NCI-H1417 treated with DMSO at 0.1 percent for 48 hours (cell line): ENCODE measurements around the gene UBAP1L.
"Not testable (repeated sequence)": the region's sequence is repeated elsewhere in the genome, so short reads cannot be mapped to it uniquely, and the experiment has no call there.

Experiments
- DNase-seq: peaks from one replicate; lab custom pipeline; 2025; lab: John Stamatoyannopoulos, UW

UBAP1L gene

DNA sequence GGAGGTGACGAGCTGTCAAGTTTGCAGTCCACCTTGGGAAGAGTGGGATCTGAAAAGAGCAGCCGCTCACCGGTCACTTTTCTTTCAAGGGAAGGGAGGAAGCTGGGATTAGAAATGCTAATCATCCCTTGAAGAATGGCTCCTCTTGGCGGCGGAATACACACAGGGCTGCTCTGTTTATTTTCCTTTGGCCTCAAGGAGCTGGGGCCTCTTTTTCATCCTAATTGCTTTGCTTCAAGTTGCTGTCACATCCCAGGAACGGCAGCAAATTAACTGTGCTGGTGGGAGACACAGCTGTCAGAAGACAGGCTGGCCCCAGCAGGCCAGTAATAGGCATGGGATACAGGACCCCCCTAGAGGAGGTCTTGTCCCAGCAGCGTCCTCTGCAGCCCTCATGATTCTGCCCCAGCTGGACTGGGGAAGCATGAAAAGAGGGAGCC, 31.7 kb downstream of the UBAP1L start:
- no peak for DNase-seq

DNA sequence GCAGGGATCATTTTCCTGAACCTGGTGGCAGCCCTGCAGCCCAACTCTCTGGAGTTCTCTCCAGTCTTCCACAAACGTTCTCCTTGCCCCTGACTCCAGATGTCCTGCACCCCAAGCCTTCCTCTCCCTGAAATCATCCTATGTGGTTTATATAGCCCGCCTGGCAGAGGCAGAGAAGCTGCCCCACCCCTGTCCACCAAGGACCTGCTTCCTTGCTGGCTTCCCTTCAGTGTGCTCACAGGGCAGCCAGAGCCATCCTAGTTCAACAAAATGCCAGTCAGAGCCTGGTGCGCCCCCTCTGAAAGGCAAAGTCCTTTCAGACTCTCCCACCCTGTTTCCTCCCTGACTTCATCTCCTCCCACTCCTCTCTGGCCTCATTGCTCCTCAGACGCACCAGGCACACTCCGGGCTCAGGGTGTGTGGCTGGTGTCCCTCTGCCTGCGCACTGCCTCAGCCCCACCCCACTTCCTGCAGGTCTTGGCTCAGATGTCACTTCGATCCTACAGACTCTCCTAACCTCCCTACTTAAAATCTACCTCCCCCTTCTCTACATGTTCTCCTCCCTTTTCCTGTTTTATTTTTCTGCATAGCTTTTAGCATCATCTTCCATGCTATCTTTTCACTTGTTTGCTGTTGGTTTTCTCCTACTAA, 32.6 kb downstream of the UBAP1L start:
- DNase-seq = no peak

DNA sequence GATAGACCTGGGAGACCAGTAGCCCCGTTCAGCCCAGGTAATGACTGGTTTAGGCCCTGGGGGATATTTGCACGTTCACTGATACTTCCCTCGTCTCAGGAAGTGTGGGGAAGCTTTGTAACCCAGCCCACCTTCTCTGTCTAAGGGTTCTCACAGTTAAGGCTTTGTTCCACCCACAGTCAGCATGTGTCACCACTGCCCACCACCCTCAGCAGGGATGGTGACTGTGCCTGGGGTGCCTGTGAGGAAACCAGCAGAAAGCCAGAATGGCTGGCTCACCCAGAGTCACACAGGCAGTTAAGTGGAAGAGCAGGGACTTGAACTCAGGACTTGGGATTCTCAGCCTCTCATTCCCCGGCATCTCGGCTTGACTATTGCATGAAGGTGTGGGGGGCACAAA, 33.2 kb downstream of the UBAP1L start:
- DNase-seq = no peak

DNA sequence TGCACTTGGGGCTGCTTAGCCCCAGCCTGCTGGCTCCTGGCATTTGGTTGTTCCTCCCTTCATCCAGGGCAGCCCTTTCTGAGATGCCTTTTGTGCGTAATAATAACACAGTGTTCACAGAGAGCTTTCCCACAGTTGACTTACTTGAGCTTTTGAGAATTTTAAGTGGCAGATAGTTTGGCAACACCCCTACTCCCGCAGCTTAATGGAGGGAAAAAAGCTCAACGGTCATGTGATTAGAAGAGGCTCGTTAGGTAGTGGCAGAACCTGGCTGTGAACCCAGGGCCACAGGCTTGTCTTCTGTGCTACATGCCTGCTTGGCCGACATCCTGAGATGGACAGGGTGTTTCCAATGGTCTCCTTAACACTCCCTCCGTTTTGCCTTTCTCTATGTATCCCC, 33.7 kb downstream of the UBAP1L start:
- no peak for DNase-seq

DNA sequence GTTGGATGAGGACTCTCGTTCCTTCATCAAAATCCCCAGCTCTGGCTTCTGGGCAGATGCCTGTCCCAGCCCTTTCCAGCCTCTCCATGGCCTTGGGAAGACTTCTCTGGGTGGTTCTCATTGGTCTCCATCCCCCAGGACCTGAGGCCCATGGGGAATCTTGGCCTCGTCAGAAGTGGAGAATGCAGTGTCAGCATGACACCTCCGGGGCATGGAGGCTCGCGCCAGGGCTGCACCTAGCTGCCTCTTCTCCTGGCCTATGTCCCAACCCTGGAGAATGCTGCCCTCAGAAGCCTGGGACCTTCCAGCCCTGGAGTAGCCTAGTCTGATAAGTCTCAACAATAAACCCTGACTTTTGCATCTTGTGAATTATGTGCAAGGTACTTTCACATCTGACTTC, 35.4 kb downstream of the UBAP1L start:
- no peak for DNase-seq

DNA sequence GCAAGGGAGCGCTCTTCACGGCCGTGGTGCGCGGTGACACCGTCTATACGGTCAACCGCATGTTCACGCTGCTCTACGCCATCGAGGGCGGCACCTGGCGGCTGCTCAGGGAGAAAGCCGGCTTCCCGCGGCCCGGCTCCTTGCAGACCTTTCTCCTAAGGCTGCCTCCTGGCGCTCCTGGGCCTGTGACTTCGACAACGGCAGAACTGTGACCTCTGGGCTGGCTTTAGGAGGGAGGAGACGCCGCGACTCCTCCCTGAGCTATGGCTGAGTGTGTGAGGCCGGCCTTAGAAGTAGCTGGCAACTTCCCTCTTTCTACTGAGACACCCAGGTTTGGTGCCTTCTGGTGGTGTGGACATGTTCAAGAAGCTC, 37.0 kb downstream of the UBAP1L start:
- no peak for DNase-seq

DNA sequence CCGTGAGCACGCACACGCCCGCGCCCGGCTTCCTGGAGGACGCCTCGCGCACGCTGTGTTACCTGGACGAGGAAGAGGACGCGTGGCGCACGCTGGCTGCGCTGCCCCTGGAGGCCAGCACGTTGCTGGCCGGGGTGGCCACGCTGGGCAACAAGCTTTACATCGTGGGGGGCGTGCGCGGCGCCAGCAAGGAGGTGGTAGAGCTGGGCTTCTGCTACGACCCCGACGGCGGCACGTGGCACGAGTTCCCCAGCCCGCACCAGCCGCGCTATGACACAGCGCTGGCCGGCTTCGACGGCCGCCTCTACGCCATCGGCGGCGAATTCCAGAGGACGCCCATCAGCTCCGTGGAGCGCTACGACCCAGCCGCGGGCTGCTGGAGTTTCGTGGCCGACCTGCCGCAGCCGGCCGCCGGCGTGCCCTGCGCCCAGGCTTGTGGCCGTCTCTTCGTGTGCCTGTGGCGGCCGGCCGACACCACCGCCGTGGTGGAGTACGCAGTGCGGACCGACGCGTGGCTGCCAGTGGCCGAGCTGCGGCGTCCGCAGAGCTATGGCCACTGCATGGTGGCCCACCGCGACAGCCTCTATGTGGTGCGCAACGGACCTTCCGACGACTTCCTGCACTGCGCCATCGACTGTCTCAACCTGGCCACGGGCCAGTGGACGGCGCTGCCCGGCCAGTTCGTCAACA, 37.6 kb downstream of the UBAP1L start:
- no peak for DNase-seq

DNA sequence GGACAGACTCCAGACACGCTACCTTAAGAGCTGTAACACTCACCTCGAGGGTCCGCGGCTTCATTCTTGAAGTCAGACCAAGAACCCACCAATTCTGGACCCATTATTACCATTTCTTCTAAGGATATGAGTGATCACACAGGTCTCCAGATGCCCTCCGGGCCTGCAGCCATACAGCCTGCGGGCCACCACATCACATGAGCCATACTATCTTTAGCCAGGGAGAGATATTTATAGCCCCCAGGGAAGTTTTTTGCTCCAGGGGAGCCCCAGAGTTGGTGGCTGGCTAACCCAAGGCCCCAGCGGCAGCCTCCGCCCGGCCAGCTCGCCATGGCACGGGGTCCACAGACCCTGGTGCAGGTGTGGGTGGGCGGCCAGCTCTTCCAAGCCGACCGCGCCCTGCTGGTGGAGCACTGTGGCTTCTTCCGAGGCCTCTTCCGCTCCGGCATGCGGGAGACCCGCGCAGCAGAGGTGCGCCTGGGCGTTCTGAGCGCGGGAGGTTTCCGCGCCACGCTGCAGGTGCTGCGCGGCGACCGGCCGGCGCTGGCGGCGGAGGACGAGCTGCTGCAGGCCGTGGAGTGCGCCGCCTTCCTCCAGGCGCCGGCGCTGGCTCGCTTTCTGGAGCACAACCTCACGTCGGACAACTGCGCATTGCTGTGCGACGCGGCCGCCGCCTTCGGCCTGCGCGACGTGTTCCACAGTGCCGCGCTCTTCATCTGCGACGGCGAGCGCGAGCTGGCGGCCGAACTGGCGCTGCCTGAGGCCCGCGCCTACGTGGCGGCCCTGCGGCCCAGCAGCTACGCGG, 38.3 kb downstream of the UBAP1L start, which contains the start of gene KBTBD13:
KBTBD13 (plus strand) TSS at position 261 of the 805 bp plus-strand sequence; CDS start at position 331, 70 bp downstream.
- DNase-seq = no peak

DNA sequence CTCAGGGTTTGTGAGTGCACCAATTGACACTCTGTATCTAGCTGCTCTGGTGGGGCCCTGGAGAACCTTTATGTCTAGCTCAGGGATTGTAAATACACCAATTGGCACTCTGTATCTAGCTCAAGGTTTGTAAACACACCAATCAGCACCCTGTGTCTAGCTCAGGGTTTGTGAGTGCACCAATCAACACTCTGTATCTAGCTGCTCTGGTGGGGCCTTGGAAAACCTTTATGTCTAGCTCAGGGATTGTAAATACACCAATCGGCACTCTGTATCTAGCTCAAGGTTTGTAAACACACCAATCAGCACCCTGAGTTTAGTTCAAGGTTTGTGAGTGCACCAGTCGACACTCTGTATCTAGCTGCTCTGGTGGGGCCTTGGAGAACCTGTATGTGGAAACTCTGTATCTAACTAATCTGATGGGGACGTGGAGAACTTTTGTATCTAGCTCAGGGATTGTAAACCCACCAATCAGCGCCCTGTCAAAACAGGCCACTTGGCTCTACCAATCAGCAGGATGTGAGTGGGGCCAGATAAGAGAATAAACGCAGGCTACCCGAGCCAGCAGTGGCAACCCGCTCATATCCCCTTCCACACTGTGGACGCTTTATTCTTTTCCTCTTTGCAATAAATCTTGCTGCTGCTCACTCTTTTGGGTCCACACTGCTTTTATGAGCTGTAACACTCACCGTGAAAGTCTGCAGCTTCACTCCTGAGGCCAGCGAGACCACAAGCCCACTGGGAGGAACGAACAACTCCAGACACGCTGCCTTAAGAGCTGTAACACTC, 39.2 kb downstream of the UBAP1L start:
- not testable (repeated sequence) for DNase-seq

DNA sequence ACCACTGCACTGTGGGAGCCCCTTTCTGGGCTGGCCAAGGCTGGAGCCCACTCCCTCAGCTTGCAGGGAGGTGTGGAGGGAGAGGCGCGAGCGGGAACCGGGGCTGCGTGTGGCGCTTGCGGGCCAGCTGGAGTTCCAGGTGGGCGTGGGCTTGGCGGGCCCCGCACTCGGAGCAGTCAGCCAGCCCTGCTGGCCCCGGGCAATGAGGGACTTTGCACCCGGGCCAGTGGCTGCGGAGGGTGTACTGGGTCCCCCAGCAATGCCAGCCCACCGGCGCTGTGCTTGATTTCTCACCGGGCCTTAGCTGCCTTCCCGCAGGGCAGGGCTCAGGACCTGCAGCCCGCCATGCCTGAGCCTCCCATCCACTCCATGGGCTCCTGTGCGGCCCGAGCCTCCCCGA, 40.1 kb downstream of the UBAP1L start:
- DNase-seq = not testable (repeated sequence)

DNA sequence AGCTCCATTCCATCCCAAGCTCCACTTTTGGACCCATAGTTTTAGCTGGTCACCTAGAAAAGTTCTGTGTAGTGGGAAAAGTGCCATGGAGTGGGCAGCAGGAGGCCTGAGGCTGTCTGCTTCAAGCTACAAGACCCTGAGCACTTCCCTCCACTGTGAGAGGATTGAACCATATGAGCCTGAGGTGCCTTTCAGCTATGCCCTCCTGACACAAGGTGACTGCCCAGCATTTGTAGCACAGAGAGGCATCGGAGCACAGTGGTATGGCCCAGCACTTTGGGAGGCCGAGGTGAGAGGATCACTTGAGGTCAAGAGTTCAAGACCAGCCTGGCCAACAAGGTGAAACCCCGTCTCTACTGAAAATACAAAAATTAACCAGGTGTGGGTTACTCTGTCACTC, 42.4 kb downstream of the UBAP1L start:
- DNase-seq = no peak

DNA sequence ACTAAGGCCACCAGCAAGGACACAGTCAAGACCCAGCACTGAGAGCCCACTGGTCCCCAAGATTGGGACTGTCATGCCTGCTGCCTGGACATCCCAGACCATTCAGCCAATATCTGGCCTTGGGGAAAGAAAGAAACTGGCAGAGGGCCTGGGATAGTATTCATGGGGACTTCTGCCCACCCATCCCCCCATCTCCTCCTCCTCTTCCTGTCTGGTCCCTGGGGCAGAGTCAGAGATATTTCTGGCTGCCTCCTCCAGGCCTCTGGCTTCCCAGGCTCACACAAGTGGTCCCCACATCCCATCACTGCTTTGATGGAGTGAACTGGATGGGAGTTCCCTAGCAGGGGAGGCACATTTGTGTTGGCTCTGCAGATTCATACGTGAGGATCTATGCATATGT, 43.0 kb downstream of the UBAP1L start:
- no peak for DNase-seq

DNA sequence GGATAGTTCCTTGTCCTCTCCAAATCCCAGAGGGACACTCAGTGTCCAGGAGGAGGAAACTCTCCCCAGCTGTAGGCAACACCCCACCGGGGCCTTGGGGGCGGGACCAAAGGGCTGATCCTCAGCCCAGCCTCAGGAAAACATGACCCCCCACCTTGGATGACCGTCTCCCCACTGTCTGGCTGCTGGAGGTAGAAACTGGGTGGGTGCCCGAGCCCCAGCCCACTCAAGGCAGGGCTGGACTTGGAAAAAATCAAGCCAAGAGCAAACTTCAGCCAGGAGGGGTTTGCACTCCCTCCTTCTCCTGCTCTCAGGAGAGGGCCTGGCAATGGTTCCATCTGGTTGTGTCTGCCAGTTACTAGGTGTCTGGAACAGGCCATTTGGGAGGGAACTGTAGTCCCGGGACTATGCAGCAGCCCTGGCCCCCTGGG, 43.6 kb downstream of the UBAP1L start:
- no peak for DNase-seq

DNA sequence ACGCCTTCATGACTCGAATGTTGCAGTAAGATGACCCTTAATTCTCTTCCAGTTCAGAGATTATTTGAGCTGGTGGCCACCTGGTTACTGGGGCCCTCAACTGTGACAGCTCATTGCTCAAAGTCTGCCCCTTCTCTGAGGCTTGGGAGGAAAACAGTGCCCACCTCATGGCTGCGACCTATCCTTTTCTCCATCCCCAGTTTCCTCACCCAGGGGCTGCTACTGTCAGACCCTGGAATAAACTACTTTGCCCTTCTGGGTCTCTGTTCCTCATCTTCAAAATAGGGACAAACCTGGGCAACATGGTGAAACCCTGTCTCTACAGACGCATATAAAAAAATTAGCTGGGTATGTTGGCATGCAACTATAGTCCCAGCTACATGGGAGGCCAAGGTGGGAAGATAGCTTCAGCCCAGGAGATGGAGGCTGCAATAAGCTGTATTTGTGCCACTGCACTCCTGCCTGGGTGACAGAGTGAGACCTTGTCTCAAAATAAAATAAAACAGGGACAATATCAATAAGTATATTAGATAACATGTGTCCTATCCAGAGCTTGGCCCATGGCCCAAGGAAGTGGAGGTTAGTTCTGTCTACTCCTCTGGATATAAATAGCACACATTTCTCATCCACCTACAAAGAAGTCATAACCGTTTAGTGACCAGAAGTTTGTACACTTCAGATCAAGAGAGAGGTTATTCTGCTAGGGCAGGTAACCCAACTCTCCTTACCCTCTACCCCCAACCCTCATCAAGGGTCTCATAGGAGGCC, 45.0 kb downstream of the UBAP1L start:
- no peak for DNase-seq

DNA sequence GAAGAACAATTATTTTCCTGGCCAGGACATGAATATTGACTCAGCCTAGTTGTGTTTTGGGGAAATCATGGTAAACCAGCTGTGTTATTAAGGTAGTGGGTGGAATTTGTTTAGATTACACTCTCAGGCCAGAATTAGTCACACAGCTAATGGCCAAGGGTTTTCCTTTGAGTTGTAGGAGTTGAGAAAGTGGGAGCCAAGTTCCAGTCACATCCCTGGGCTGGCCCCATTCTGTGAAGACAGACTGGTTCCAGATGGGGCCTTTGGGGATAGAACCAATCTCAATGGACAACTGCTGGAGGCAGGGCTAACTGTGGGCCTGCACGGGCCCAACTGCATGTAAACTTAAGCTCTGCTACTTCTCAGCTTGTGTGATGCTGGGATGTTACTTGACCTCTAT, 45.8 kb downstream of the UBAP1L start:
- no peak for DNase-seq

DNA sequence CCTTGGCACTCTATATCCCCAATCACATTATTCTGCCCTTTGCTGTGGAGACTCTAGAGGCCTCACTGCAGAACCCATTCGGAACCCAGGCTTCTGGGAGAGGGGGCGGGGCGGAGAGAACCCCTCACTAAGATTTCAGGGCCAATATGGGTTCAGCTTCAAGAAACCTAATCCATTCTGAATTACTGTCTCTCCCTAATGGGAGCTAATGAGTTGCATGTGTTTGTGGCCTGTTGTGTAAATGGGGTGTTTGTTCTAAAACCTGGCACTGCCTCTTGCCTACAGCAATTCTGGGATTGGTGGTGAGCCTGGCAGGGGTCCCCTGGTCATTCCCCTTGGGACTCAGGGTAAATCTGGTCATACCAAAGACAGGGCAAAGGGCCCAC, 46.6 kb downstream of the UBAP1L start:
- no peak for DNase-seq

DNA sequence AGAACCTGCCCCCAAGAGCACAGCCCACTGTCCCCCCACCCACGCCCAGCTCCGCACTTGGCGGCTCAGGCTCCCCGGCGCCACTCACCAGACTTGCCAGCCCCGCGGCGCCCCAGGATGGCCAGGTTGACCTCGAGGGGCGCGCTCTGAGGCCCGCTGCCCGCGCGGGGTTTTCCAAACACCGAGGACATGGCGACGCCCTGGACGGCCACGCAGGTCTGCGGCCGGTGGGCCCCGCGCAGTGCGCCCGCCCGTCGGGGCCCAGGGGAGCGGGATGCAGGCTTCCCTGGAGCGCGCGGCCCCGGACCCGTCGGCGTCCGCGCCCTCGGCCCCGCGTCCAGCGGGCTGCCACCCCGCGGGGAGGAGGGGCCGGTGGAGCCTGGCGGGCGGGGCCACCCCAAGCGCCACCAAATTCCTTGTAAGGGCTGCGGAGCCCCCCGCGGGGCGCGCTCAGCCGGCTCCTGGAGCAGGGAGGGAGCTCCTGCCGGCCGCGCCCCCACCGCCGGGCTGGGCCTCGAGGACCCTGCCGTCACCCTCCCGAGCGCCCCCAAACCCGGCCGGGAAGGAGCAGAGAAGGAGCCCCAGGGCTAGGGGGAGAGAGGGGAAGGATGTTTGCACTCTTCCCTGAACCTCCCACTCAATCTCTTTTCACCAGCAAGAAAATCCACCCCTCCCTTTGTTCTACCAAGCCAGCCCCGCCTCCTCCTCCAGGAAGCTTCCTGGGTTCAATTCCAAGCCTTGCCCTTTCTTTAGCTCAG, 47.2 kb downstream of the UBAP1L start, which contains the start of gene RASL12:
RASL12 (minus strand) TSS at position 347 of the 758 bp plus-strand sequence; CDS start at position 191, 156 bp downstream.
- no peak for DNase-seq

DNA sequence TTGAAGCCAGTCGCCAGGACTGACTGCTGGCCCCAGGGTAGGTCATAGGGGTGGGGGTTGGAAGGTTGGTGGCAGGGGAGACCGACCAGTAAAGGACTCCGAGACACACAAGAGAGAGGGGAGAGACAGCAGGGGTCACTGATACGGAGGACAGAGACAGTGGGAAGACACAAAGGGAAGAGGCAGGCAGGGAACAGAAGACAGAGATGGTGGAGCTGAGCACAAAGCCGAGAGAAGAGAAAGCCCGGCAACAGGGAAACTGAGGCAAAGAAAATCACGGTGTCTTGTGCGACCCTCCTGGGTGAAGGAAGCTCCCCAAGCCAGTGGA, 47.7 kb downstream of the UBAP1L start:
- no peak for DNase-seq

DNA sequence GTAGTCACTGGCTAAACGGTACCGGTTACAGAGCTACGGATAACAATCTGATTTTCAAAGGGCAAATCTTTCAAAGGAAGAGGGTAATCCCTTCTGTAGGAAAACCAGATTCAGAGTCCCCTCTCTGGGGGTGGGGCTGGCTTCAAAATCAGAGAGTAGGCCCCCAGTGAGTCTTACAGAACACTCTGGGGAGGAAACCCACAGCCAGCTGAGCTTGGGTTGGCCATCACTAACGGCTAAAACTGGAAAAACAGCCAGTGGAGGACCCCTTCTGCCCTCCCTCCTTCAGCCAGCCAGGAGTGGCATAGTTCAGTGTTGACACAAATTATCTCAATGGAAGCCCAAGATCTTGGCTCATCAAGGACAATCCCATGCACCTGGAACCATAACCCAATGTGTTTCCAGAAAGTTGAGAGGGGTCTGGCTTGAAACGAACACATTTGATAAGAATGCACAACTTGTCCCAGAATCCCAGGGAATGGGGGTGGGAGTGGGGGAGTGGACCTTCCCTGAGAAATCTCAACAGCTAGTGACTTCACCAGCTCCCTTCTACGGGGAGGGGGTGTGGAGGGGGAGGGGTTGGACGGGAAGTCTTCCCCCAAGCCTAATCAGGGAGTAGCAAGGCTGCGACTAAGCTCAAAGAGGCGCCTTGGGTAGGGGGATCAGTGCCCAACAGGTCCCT, 48.2 kb downstream of the UBAP1L start:
- DNase-seq = no peak

DNA sequence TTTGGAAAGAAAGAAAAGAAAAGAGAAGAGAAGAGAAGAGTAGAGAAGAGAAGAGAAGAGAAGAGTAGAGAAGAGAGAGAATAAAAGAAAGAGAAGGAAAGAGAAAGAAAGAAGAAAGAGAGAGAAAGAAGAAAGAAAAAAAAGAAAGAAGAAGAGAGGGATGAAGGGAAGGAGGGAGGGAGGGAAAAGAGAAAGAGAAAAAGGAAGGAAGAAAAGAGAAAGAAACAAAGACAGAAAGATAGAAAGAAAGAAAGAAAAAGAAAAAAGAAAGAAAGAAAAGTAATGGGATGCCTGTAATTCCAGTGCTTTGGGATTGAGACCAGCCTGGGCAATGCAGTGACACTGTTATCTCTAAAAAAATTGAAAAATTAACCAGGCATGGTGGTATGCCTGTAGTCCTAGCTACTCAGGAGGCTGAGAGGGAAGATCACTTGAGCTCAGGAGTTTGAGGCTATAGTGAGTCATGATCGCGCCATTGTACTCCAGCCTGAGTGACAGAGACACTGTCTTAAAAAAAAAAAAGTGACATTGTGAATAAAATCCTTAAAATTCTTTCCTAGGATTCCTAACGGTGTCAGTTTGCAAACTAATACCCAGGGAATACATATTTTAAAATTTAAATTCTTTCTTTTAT, 48.9 kb downstream of the UBAP1L start:
- no peak for DNase-seq
